K562 (cell line): ENCODE results near the gene NMT2. TPM values are rescaled to one million over a fixed set of nuclear protein-coding genes. Genes with fewer than 3 reads are reported as not detected.

Source experiments
- ATAC-seq: fragments of 200-7000 bp; cut with Tn5 transposase; 3 replicates; pipeline ENCODE4 v1.9.1; 2020; ENCODE audit warnings: moderate library complexity
- BruUV-seq: library from RNA; stranded (reverse); fragments of 400-500 nt; replicated peaks from 2 replicates; lab custom pipeline; 2021; lab: Mats Ljungman, UMichigan
- CTCF ChIA-PET: fragments of 300-600 bp; formaldehyde crosslinking; extraction: SDS; loops from one replicate; lab custom pipeline; 2021; ENCODE audit warnings: low intra/inter-chr PET ratio; lab: Yijun Ruan, JAX
- POLR2A ChIA-PET: fragments of 300-600, 350-650 bp; sonication (Branson Sonifier 250); formaldehyde crosslinking; extraction: SDS; loops from one replicate; lab custom pipeline; 2021; ENCODE audit warnings: antibody characterized with exemption, inconsistent platforms; lab: Yijun Ruan, JAX
- DNase-seq, 4 experiments: peaks; one replicate each; pipeline versions ENCODE4 v3.0.0 to v3.0.0-alpha.2; 2011 to 2018; ENCODE audit warnings: low spot score in 3 of 4, mixed read lengths in 3 of 4; ENCODE audit errors: extremely low read depth in 1 of 4
- FAIRE-seq: peaks from 2 replicates; lab custom pipeline; 2011; peaks lifted over from hg19 to GRCh38; lab: Jason Lieb, UNC
- H2AFZ ChIP-seq: 2 replicates; pipeline ENCODE4 v1.6.0; 2011; ENCODE audit warnings: low read depth, low read length, control low read depth, inconsistent platforms
- H3K27ac ChIP-seq: fragments of 200-600 bp; 3 replicates; pipeline ENCODE4 v1.8.0; 2011; ENCODE audit warnings: low read depth, mild to moderate bottlenecking, control low read depth, inconsistent platforms, low read length, moderate library complexity, mixed read lengths; ENCODE audit errors: extremely low read depth
- H3K27me3 ChIP-seq, 2 experiments: fragments of 300-600 bp in 1 of 2; 2 replicates in 1 of 2; 3 replicates in 1 of 2; pipeline versions ENCODE4 v1.6.0 to v1.8.0; 2011; ENCODE audit warnings: inconsistent platforms in 2 of 2, low read length in 2 of 2, mild to moderate bottlenecking in 1 of 2, mixed read lengths in 1 of 2, moderate library complexity in 1 of 2; ENCODE audit not compliant: control insufficient read depth in 2 of 2, insufficient read depth in 2 of 2
- H3K36me3 ChIP-seq: fragments of 300-600 bp; 3 replicates; pipeline ENCODE4 v1.8.0; 2011; ENCODE audit warnings: mild to moderate bottlenecking, low read length, inconsistent platforms; ENCODE audit not compliant: control insufficient read depth, insufficient read depth
- H3K4me1 ChIP-seq, 2 experiments: fragments of 200-600 bp in 1 of 2; replicated peaks in 1 of 2; 2 replicates in 1 of 2; 3 replicates in 1 of 2; pipeline versions ENCODE4 v1.5.1 to v1.8.0; 2011; ENCODE audit warnings: inconsistent platforms in 2 of 2, low read length in 2 of 2, mild to moderate bottlenecking in 1 of 2, mixed read lengths in 1 of 2, moderate library complexity in 1 of 2; ENCODE audit not compliant: control insufficient read depth in 2 of 2, insufficient read depth in 2 of 2
- H3K4me2 ChIP-seq: 2 replicates; pipeline ENCODE4 v1.6.1; 2011; ENCODE audit warnings: low read length, control low read depth, inconsistent platforms, mixed read lengths; ENCODE audit not compliant: insufficient read depth
- H3K4me3 ChIP-seq: fragments of 200-600 bp; sonication (generic), shearing (Covaris generic); 2 replicates; pipeline ENCODE4 v1.5.1; 2016; ENCODE audit warnings: control low read depth, inconsistent platforms
- H3K79me2 ChIP-seq: fragments of 200-600 bp; 3 replicates; pipeline ENCODE4 v1.8.0; 2011; ENCODE audit warnings: low read length, inconsistent platforms; ENCODE audit not compliant: control insufficient read depth, insufficient read depth
- H3K9ac ChIP-seq, 2 experiments: 2 replicates each; pipeline versions ENCODE4 v1.6.0 to v1.6.1; 2011; ENCODE audit warnings: low read depth in 2 of 2, low read length in 2 of 2, control low read depth in 1 of 2, inconsistent platforms in 1 of 2, mild to moderate bottlenecking in 1 of 2, mixed read lengths in 1 of 2; ENCODE audit not compliant: insufficient read depth in 1 of 2
- H3K9me1 ChIP-seq: one replicate; pipeline ENCODE4 v1.6.0; 2011; ENCODE audit warnings: inconsistent platforms, mild to moderate bottlenecking, low read length, moderate library complexity; ENCODE audit not compliant: control insufficient read depth, insufficient read depth
- H3K9me3 ChIP-seq: replicated peaks from 2 replicates; pipeline ENCODE4 v1.5.1; 2011; ENCODE audit warnings: low read depth, low read length, inconsistent platforms; ENCODE audit not compliant: control insufficient read depth, insufficient read depth
- H4K20me1 ChIP-seq: replicated peaks from 2 replicates; pipeline ENCODE4 v1.6.1; 2011; ENCODE audit warnings: low read length, inconsistent platforms, mixed read lengths; ENCODE audit not compliant: control insufficient read depth, insufficient read depth
- BRD4 ChIP-seq: fragments of 200-600 bp; sonication (generic); IDR thresholded peaks from 2 replicates; pipeline ENCODE4 v1.6.1; 2017; ENCODE audit warnings: inconsistent platforms
- CBX1 ChIP-seq: sonication (generic); IDR thresholded peaks from 2 replicates; pipeline ENCODE4 v1.6.1; 2016; ENCODE audit warnings: antibody characterized with exemption, low read depth, mild to moderate bottlenecking
- COPS2 ChIP-seq: fragments of 450-650 bp; conservative IDR thresholded peaks from 2 replicates; pipeline ENCODE4 v1.6.1; 2016; ENCODE audit warnings: mild to moderate bottlenecking, moderate library complexity
- ESRRB ChIP-seq: fragments of 250-450 bp; sonication (Bioruptor Pico); IDR thresholded peaks from 2 replicates; pipeline ENCODE4 v1.5.0; 2020; ENCODE audit warnings: mild to moderate bottlenecking, moderate library complexity, borderline replicate concordance
- FOXP1 ChIP-seq: sonication (generic); formaldehyde crosslinking; IDR thresholded peaks from 2 replicates; pipeline ENCODE4 v1.8.0; 2022; ENCODE audit warnings: mild to moderate bottlenecking, missing genetic modification reagents
- GATAD2B ChIP-seq: fragments of 450-650 bp; IDR thresholded peaks from 2 replicates; pipeline ENCODE4 v1.6.1; 2017; ENCODE audit warnings: mild to moderate bottlenecking, borderline replicate concordance
- HDAC8 ChIP-seq: fragments of 450-650 bp; IDR thresholded peaks from 2 replicates; pipeline ENCODE4 v1.6.1; 2016; ENCODE audit warnings: mild to moderate bottlenecking, missing genetic modification characterization, moderate library complexity, missing compliant biosample characterization
- HMGN3 ChIP-seq: IDR thresholded peaks from 2 replicates; pipeline ENCODE4 v1.6.1; 2011; ENCODE audit warnings: borderline replicate concordance, low read depth, mild to moderate bottlenecking, mixed read lengths, low read length; ENCODE audit not compliant: insufficient read length; ENCODE audit errors: extremely low read depth
- JUNB ChIP-seq: fragments of 450-650 bp; formaldehyde crosslinking; conservative IDR thresholded peaks from 2 replicates; pipeline ENCODE4 v1.4.0; 2020; ENCODE audit warnings: mild to moderate bottlenecking
- MCM3 ChIP-seq: fragments of 450-650 bp; IDR thresholded peaks from 2 replicates; pipeline ENCODE4 v1.6.1; 2016
- MTA3 ChIP-seq: fragments of 450-650 bp; formaldehyde crosslinking; IDR thresholded peaks from 2 replicates; pipeline ENCODE4 v1.6.1; 2017; ENCODE audit warnings: mild to moderate bottlenecking, borderline replicate concordance
- RBM25 ChIP-seq: fragments of 200-400 bp; formaldehyde crosslinking; IDR thresholded peaks from 2 replicates; pipeline ENCODE4 v1.6.1; 2018; ENCODE audit warnings: low read length, low read depth, moderate library complexity; ENCODE audit not compliant: severe bottlenecking
- SAP30 ChIP-seq: fragments of 200-600 bp; sonication (generic); IDR thresholded peaks from 2 replicates; pipeline ENCODE4 v1.6.1; 2012; ENCODE audit warnings: borderline replicate concordance, low read depth, mild to moderate bottlenecking, moderate library complexity, low read length, control low read depth, inconsistent platforms; ENCODE audit not compliant: insufficient read depth, poor library complexity, severe bottlenecking
- XRCC3 ChIP-seq: fragments of 450-650 bp; IDR thresholded peaks from 2 replicates; pipeline ENCODE4 v1.6.1; 2017; ENCODE audit warnings: mild to moderate bottlenecking, moderate library complexity
- ZBTB17 ChIP-seq: fragments of 450-650 bp; formaldehyde crosslinking; IDR thresholded peaks from 2 replicates; pipeline ENCODE4 v1.4.0; 2020; ENCODE audit warnings: mild to moderate bottlenecking
- ZKSCAN8 ChIP-seq: fragments of 200-800 bp; sonication (Bioruptor generic); IDR thresholded peaks from 2 replicates; pipeline ENCODE4 v1.6.1; 2016; ENCODE audit warnings: missing genetic modification characterization, missing compliant biosample characterization
- ZNF175 ChIP-seq: fragments of 200-800 bp; sonication (Bioruptor generic); IDR thresholded peaks from 2 replicates; pipeline ENCODE4 v1.6.1; 2016; ENCODE audit warnings: low read depth, mild to moderate bottlenecking, missing genetic modification characterization, missing compliant biosample characterization
- ZNF316 ChIP-seq: fragments of 450-650 bp; IDR thresholded peaks from 2 replicates; pipeline ENCODE4 v1.6.1; 2016
- ZNF551 ChIP-seq: fragments of 250-450 bp; sonication (Bioruptor Pico); IDR thresholded peaks from 2 replicates; pipeline ENCODE4 v1.5.0; 2021; ENCODE audit warnings: mild to moderate bottlenecking, moderate library complexity
- WGBS: fragments of 100-300 bp; shearing (Covaris generic); methylation state at CpG from one replicate; pipeline ENCODE4 v1.1.6; 2016; ENCODE audit warnings: low coverage, mixed read lengths; ENCODE audit not compliant: insufficient coverage; ENCODE audit errors: missing lambda C conversion rate; 5-methylcytosine and 5-hydroxymethylcytosine counted together
- in situ Hi-C: fragments of 300-500 bp; cut with MboI; formaldehyde crosslinking; loops from 4 replicates; pipeline ENCODE4 v1.15.0; 2018; ENCODE audit warnings: inconsistent platforms, mixed read lengths
- intact Hi-C: fragments of 100-400 bp; cut with micrococcal nuclease; formaldehyde crosslinking; loops from 2 replicates; pipeline ENCODE4 v1.14.2; 2022
- polyA plus RNA-seq, 8 experiments: library from polyadenylated mRNA; depleted of rRNA in 4 of 8; stranded (reverse) in 5 of 8; unstranded in 3 of 8; fragments of >200 nt; fragmentation: Nextera tagmentation in 2 of 8; fragmentation: Illumina TruSeq in 1 of 8; extraction: Ambion mirVana in 2 of 8; extraction: Trizol in 1 of 8; gene quantifications; 2 replicates each; pipeline versions ENCODE4 v1.2.1 to v1.2.3, GENCODE V29; 2011 to 2014; ENCODE audit warnings: inconsistent platforms in 1 of 8, missing spikeins in 1 of 8
- total RNA-seq, 7 experiments: library from RNA; depleted of rRNA in 6 of 7; stranded (reverse); fragments of >200 nt in 6 of 7; fragmentation: Illumina TruSeq in 2 of 7; extraction: Trizol in 2 of 7; gene quantifications; 2 replicates each; pipeline versions ENCODE4 v1.2.1 to v1.2.3, GENCODE V29; 2011 to 2021; ENCODE audit warnings: low replicate concordance in 1 of 7

NMT2 gene
- total and polyA plus RNA-seq, 9 of the 15 experiments (the other 6 are each of a cell fraction or from before 2014, with no cell fraction given), result 5.2 to 15.9 (median 10.8) TPM

GRCh38 chr10:15118615-15119014, 49.9 kb downstream of the NMT2 start:
- Histone ChIP-seq H3K9me1 (no peaks in the 10 kb centered on the region), H2AFZ (no peak overlapping the region), H3K4me1 (no peaks in the 10 kb centered on the region), H3K9ac (no peak overlapping the region), H3K4me2 (no peak overlapping the region), H3K79me2 (no peaks in the 10 kb centered on the region), H3K27me3 (no peaks in the 10 kb centered on the region), H3K4me3 (no peak overlapping the region), H3K9me3 (no peaks in the 10 kb centered on the region; the same call in 1 of the 2 replicates), H3K27ac (no peak overlapping the region), H3K36me3 (peaks cover 10% of the 10 kb centered on the region; the same call in 2 of the 3 replicates), H4K20me1 (no peaks in the 10 kb centered on the region)
- FAIRE-seq (no peak), DNase-seq (no peak), ATAC-seq (no peak)
- BruUV-seq, result no TSS peak
- ChIA-PET CTCF (interaction anchor here (0.7 kb wide), 1 partner anchor 201 kb away, joined by 5 read pairs; no protein-coding TSS in a partner anchor), POLR2A (interaction anchor here (0.9 to 1.5 kb wide), 2 partner anchors 9 to 10 kb away, joined by 3 read pairs; no protein-coding TSS in a partner anchor)
- intact Hi-C loops (no loop called here), in situ Hi-C loops (no loop called here)
- 35% methylated on average over 1 of the region's 1 CpG for WGBS
- TF ChIP-seq MCM3, result no peak
- TF ChIP-seq ZKSCAN8 (CRISPR knock-in tag), result no peak
- TF ChIP-seq BRD4, result no peak
- no peak for TF ChIP-seq SAP30
- no peak for TF ChIP-seq FOXP1 (CRISPR knock-in tag)
- no peak for TF ChIP-seq RBM25
- no peak for TF ChIP-seq ZNF316
- TF ChIP-seq JUNB (CRISPR knock-in tag), result no peak
- TF ChIP-seq ZNF551 (CRISPR knock-in tag), result no peak
- no peak for TF ChIP-seq GATAD2B
- TF ChIP-seq HMGN3, result no peak
- no peak for TF ChIP-seq MTA3
- no peak for TF ChIP-seq HDAC8
- TF ChIP-seq ZBTB17 (CRISPR knock-in tag), result no peak
- TF ChIP-seq XRCC3, result no peak
- no peak for TF ChIP-seq COPS2
- no peak for TF ChIP-seq CBX1
- TF ChIP-seq ZNF175 (CRISPR knock-in tag), result no peak
- no peak for TF ChIP-seq ESRRB (CRISPR knock-in tag)
